HG03354 (cell line): ENCODE results near the gene MYO6.
"Not testable (repeated sequence)": the region's sequence is repeated elsewhere in the genome, so short reads cannot be mapped to it uniquely, and the experiment has no call there.

Experiments used
- ATAC-seq: cut with Tn5 transposase; IDR thresholded peaks from one replicate; pipeline ENCODE4 v1.9.1; 2021; ENCODE audit warnings: mild to moderate bottlenecking; ENCODE audit not compliant: unreplicated experiment, poor library complexity, severe bottlenecking

The MYO6 gene

GRCh38 chr6:75748743-75749538 lies at the start of gene MYO6:
Gene MYO6, plus strand, starts transcription at chr6:75749239. Its CDS starts 68,309 bp downstream, at chr6:75817548.
- peak; percentile 77 for ATAC-seq

- ATAC-seq = not testable (repeated sequence)
These were observed 40.7 kb upstream of the MYO6 start for GRCh38 chr6:75708334-75708733.

GRCh38 chr6:75711173-75711572 lies 37.9 kb upstream of the MYO6 start:
- no peak for ATAC-seq

- no peak for ATAC-seq
These were observed 29.9 kb upstream of the MYO6 start for GRCh38 chr6:75719133-75719532.

GRCh38 chr6:75723382-75723781 lies 25.7 kb upstream of the MYO6 start:
- no peak for ATAC-seq

- no peak for ATAC-seq
These were observed 21.8 kb upstream of the MYO6 start for GRCh38 chr6:75727206-75727605.

- not testable (repeated sequence) for ATAC-seq
These were observed 18.0 kb upstream of the MYO6 start for GRCh38 chr6:75731029-75731428.

GRCh38 chr6:75735491-75736186 lies 13.4 kb upstream of the MYO6 start:
- ATAC-seq = peak; percentile 98

GRCh38 chr6:75743971-75744370 lies 5.1 kb upstream of the MYO6 start:
- no peak for ATAC-seq

GRCh38 chr6:75745404-75745803 lies 3.6 kb upstream of the MYO6 start:
- ATAC-seq = no peak

- no peak for ATAC-seq
These were observed 2.8 kb upstream of the MYO6 start for GRCh38 chr6:75746221-75746620.

- no peak for ATAC-seq
These were observed 1.7 kb upstream of the MYO6 start for GRCh38 chr6:75747152-75747992.

GRCh38 chr6:75748003-75748742 lies 866 bp upstream of the MYO6 start:
- peak; percentile 21 for ATAC-seq

GRCh38 chr6:75751443-75751842 lies 2.4 kb downstream of the MYO6 start:
- no peak for ATAC-seq

GRCh38 chr6:75752365-75752764 lies 3.3 kb downstream of the MYO6 start:
- ATAC-seq = no peak

GRCh38 chr6:75755704-75756103 lies 6.7 kb downstream of the MYO6 start:
- ATAC-seq = no peak

- ATAC-seq = no peak
These were observed 8.3 kb downstream of the MYO6 start for GRCh38 chr6:75757295-75757694.

GRCh38 chr6:75758061-75758460 lies 9.0 kb downstream of the MYO6 start:
- no peak for ATAC-seq

GRCh38 chr6:75759207-75759606 lies 10.2 kb downstream of the MYO6 start:
- peak; percentile 46 for ATAC-seq

GRCh38 chr6:75760320-75760719 lies 11.3 kb downstream of the MYO6 start:
- no peak for ATAC-seq
